Anterior cingulate cortex (tissue), 58 donors: Measurements from ENCODE around the gene MED13L.

Experiments used
- DNase-seq, 58 donors: peaks; one replicate each; lab custom pipeline; 2025; lab: John Stamatoyannopoulos, UW

MED13L gene

DNA sequence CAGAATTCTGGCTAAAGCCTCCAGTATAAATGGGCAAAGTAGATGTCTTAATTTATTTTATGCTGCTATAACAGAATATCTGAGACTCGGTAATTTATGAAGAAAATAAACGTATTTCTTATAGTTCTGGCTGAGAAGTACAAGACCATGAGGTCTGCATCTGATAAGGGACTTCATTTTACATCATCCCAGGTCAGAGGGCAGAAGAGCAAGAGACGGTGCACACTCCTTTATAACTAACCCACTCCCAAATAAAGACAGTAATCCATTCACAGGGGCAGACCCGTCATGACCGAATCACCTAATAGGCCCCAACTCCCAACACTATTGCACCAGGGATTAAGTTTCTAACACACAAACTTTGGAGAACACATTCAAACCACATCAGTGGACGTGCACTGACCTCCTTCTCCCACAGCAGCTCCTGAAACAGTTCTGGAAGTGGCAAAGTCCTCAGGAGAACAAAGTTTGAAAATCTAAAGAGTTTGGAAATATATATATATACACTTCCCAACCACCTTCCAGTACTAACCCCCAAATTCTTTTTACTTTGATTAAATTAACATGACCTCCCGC, 116.5 kb downstream of the MED13L start:
- DNase-seq: no peak

- no peak for DNase-seq
These were observed 117.3 kb downstream of the MED13L start for GRCh38 chr12:116160231-116160630.

- no peak for DNase-seq
These were observed 117.8 kb downstream of the MED13L start for GRCh38 chr12:116159593-116160200.

- DNase-seq: peak in 1 of 58 donors; percentile 4
These were observed 118.3 kb downstream of the MED13L start for GRCh38 chr12:116159175-116159574.

GRCh38 chr12:116157845-116158267, 119.6 kb downstream of the MED13L start:
- no peak for DNase-seq

- no peak for DNase-seq
These were observed 120.9 kb downstream of the MED13L start for GRCh38 chr12:116156614-116157013.

- DNase-seq: no peak
These were observed 122.1 kb downstream of the MED13L start for GRCh38 chr12:116155383-116155782.

DNA sequence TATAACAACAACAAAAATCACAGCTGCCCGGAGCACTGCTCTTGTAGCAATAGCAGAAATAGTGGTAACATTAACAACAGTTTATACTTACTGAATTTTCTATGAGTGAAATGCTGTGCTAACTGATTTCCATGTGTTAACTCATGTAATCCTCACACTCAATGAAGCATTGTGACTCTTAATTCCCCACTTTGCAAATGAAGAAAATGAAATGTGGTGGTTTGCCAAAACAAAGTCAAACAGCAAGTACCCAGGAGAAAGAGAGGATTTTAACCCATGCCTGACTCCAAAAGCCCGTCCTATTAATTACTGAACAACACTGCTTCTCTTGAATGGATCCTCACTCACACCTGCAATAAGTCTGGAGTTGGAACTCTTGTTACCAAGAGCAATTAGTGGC, 123.5 kb downstream of the MED13L start:
- DNase-seq: no peak

- DNase-seq: no peak
These were observed 124.4 kb downstream of the MED13L start for GRCh38 chr12:116153113-116153512.

DNA sequence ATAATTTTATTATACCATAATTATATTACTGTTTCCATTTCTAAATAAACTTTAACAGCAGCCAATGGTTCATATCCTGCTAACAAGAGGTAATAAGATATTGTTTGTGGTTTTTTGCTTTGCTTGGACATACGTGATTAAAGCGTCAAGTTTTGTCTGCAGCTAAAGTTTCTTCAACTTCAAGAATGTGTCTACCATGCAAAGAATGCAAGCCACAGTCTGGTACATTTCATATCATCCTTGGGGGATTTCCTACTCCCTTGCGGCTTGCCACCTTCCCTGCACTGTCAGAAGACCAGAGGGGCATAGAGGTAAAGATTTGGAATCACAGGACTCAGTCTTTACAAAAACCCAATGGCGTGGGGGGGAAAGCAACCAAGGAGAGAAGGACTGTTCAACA, 125.2 kb downstream of the MED13L start:
- no peak for DNase-seq

DNA sequence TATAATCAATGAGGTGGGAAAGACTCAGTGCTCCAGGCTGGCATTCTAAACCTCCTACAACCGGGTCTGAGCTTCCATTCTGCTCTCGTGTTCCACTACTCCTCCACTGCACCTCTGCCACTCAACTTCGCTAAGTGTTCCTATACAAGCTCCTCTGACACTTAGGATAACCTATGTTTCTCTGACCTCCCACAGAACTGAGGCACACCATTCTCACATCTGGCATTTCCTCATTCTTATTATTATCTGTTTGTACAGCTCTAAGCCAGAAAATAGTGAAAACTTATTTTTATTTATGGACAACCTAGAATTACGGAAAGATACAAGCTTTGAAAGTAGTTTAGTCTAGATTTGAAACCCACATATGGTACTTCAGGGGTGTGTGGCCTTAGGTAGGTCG, 127.0 kb downstream of the MED13L start:
- no peak for DNase-seq

DNA sequence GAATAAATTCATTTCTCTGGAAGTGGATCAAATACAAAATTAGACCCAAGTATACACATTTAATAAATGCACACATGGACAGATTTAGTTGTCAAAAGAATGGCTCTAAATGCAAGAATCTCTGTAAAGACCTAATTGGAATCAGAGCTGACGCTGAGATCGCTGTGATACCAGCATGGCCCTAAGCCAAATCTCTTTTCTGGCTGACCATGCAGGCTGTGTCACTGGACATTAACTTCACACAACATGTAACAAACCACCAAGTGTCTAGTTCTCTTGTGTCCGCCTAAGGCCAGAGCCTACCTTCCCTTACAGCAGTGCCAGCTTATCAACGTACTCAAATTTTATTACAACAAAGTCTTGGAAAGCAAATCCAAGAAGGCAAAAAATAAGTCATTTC, 127.5 kb downstream of the MED13L start:
- peak in 1 of 58 donors; percentile 32 for DNase-seq

DNA sequence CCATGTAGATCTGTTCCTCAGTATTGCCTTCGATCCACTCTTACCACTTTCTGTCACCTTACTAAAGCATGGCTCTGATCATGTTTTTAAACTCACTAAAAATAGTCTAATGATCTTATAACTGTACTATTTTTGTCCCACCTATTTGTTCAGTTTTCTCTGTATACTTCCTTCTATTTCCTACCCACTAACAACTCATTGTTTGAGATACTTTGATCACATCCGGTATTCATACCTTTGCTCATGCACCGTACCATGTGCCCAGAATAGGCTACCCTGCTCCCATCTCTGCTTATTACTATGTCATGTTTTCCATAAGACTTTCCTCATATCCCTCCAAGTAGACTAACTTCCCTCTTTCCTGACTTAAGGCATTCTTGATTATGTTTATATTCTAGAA, 128.6 kb downstream of the MED13L start:
- DNase-seq: no peak

DNA sequence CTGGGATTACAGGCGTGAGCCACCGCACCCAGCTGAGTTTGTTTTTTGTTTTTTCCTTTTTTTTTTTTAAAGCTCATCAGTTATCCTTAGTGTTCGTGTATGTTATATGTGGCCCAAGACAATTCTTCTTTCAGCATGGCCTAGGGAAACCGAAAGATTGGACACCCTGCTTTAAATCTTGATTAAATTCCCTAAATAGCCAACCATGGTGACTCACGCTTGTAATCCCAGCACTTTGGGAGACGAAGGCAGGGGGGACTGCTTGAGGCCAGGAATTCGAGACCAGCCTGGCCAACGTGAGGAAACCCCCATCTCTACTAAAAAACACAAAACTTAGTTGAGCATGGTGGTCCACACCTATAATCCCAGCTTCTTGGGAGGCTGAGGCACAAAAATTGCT, 131.1 kb downstream of the MED13L start:
- DNase-seq: no peak

DNA sequence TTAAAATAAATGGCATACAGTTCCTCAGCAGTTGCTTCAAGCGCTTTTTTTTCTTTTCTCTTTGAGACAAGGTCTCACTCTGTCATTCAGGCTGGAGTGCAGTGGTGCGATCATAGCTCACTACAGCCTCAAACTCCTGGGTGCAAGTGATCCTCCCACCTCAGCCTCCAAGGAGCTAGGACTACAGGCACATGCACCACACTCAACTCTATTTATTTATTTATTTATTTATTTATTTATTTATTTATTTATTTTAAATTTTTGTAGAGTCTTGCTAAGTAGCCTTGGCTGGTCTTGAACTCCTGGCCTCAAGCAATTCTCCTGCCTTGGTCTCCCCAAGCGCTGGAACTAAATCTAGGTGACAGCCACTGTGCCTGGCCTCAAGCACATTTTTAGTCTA, 132.0 kb downstream of the MED13L start:
- no peak for DNase-seq

GRCh38 chr12:116144384-116144783, 133.1 kb downstream of the MED13L start:
- DNase-seq: no peak

DNA sequence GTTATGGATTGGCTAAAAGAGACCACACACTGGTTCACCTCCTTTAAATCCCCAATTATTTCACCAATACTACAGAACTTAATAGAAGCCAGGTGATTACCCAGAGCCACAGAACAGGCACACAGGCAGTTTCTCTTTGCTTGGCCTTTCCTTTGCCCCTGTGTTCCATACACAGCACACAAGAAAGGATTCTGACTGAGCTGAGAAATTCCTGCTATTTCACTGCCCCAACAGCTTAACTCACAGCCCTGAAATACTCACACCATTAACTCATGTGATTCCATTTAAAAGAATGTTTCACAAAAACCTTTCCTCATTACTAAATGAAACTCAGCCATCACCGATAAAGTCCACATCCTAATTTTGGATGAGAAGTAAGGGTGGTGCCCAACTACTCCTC, 133.6 kb downstream of the MED13L start:
- DNase-seq: no peak

DNA sequence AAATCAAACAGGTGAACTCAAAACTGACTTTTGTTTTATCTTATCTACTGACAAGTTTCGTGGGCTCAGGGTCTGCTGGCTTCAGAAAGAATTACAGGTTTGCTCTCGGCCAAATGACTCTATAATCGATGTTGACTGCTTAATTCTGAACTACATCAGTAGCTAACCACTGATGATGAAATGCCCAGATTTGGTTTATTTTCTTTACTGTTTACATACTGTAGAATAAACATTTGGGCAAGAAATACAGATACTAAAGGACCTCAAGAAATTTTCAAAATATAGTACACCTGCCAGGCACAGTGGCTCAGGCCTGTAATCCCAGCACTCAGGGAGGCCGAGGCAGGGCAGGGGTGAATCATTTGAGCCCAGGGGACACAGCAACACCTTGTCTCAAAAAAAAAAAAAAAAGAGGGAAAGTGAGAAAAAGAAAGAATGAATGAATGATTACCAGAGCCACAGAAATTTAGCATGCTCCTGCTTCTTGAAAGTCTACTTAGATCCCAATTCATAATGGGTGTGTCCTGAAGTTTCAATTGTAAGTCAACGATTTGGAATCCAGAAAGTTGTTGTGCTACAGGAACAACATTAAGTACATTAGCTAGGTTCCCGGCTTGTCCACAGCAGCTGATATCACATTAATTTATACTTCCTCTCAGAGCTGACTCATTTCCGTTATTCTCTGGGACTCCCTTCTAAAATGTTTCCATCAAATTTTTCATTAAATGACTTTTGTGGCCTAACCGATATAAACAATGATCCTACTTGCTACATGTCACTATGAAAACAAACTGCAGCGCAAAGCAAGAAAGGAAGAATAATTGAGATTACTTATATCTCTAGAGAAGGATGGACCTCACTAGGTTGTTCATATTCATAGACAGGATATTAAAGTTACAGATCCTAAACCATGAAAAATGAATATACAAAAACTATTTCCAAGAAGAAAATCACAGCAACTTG, 134.3 kb downstream of the MED13L start:
- DNase-seq: no peak

DNA sequence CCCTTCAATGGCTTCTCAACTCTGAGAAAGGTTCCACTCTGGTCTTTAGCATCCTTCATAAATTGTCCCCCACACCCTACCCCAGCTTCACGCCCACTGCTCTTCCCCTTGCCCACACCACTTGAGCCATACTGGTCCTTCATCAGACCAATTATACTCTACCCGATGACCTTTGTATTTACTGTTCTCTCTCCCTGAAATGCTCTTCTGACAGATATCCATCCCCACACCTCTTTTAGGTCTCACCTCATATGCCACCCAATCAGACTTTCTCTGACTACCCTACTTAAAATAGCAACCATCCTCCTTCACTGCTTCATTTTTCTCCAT, 135.7 kb downstream of the MED13L start:
- no peak for DNase-seq

GRCh38 chr12:116141110-116141832, 136.2 kb downstream of the MED13L start:
- DNase-seq: no peak

- DNase-seq: no peak
These were observed 137.0 kb downstream of the MED13L start for GRCh38 chr12:116140529-116140928.
